ENCODE results near the gene TGFBR1.

The TGFBR1 gene

DNA sequence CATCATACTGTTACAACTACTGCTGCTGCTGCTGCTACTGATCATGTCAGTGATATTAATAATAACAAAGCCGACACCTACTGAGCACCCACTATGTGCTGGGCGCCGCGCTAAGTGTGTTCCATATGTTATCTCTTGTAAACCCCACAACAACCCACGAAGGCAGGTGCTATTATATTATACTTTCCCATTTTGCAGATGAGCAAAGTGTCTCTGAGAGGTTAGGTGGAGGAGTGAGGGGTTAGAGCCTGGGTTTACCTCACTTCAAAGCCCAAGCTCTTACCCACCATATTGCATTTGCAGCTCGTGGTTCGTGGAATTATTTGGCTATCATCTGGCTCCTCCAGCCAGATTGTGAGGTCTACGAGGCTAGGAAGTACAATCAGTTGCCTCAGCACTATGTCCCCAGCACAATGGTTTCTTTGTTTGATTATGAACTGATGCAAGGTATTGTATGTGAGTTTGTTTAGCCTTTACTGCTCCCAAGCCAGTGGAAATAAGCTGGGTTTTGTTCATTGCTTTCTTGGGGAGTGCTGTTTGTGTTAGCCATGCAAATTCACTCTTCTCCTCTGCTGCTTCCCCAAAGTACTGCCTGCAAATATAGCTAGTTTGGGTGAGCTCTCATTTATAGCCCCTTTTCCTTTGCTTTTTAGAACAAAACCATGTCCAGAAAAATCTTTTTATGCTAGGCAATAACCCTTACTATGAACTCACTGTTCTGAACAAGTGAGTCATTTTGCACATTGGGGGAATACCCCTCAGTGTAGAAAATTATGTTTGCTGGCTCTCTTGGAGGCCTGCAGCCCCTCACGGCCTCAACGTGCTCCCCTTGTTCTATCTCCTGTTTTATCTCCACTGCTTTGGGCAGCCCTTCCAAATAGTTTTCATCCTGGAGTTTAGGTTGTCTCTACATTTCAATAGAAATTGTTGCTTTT is 68.9 kb downstream of the TGFBR1 start:
- Histone ChIP-seq H3K36me3 (ENCODE audit: control insufficient read depth, low read length) (no peaks in the 10 kb centered on the region), H3K9me3 (ENCODE audit: control insufficient read depth, insufficient read depth, low read length) (no peaks in the 10 kb centered on the region), H3K4me1 (ENCODE audit: control insufficient read depth, low read length) (peaks cover 39% of the 10 kb centered on the region), H3K79me2 (ENCODE audit: control insufficient read depth, low read length) (no peaks in the 10 kb centered on the region), H3F3A (ENCODE audit: control insufficient read depth, insufficient read depth) (no peaks in the 10 kb centered on the region), H3K27me3 (ENCODE audit: control insufficient read depth, low read length) (no peaks in the 10 kb centered on the region), H3K4me2 (ENCODE audit: low read length) (no peak overlapping the region), H3K9me2 (replicated peaks; ENCODE audit: control insufficient read depth, low read length) (no peaks in the 10 kb centered on the region), H3K27ac (ENCODE audit: low read depth, low read length) (no peak overlapping the region), H4K20me1 (ENCODE audit: control insufficient read depth, insufficient read depth, low read depth, low read length) (no peaks in the 10 kb centered on the region), H3K4me3 (ENCODE audit: low read length) (no peak overlapping the region)
- no peak for TF ChIP-seq EZH2phosphoT487 (IDR thresholded peaks at IDR 0.05; ENCODE audit: borderline replicate concordance, low read length)
- no peak for TF ChIP-seq CTCF (IDR thresholded peaks at IDR 0.05; ENCODE audit: low read depth, low read length, poor library complexity, severe bottlenecking)

GRCh38 chr9:99176527-99177013 is 71.7 kb downstream of the TGFBR1 start:
- Histone ChIP-seq H3K36me3 (ENCODE audit: control insufficient read depth, low read length) (no peaks in the 10 kb centered on the region), H3K9me2 (replicated peaks; ENCODE audit: control insufficient read depth, low read length) (no peaks in the 10 kb centered on the region), H3K4me1 (ENCODE audit: control insufficient read depth, low read length) (peaks cover 51% of the 10 kb centered on the region), H3K27me3 (ENCODE audit: control insufficient read depth, low read length) (no peaks in the 10 kb centered on the region), H3K4me3 (ENCODE audit: low read length) (0 out of 2 replicates have a peak overlapping the region, but pooled peaks have one; percentile 7), H3K9me3 (ENCODE audit: control insufficient read depth, insufficient read depth, low read length) (no peaks in the 10 kb centered on the region), H3F3A (ENCODE audit: control insufficient read depth, insufficient read depth) (no peaks in the 10 kb centered on the region), H3K4me2 (ENCODE audit: low read length) (peak overlapping the region; percentile 25), H4K20me1 (ENCODE audit: control insufficient read depth, insufficient read depth, low read depth, low read length) (no peaks in the 10 kb centered on the region), H3K79me2 (ENCODE audit: control insufficient read depth, low read length) (no peaks in the 10 kb centered on the region), H3K27ac (ENCODE audit: low read depth, low read length) (peak overlapping the region; percentile 33)
- TF ChIP-seq CTCF (IDR thresholded peaks at IDR 0.05; ENCODE audit: low read depth, low read length, poor library complexity, severe bottlenecking) (no peak), EZH2phosphoT487 (IDR thresholded peaks at IDR 0.05; ENCODE audit: borderline replicate concordance, low read length) (no peak)

GRCh38 chr9:99177576-99178366 is 72.9 kb downstream of the TGFBR1 start:
- H3K9me3 ChIP-seq (ENCODE audit: control insufficient read depth, insufficient read depth, low read length), result no peaks in the 10 kb centered on the region
- no peak for TF ChIP-seq CTCF (IDR thresholded peaks at IDR 0.05; ENCODE audit: low read depth, low read length, poor library complexity, severe bottlenecking)
- TF ChIP-seq EZH2phosphoT487 (IDR thresholded peaks at IDR 0.05; ENCODE audit: borderline replicate concordance, low read length), result no peak
- no peaks in the 10 kb centered on the region for H3K36me3 ChIP-seq (ENCODE audit: control insufficient read depth, low read length)
- H3K79me2 ChIP-seq (ENCODE audit: control insufficient read depth, low read length), result no peaks in the 10 kb centered on the region
- peaks cover 63% of the 10 kb centered on the region for H3K4me1 ChIP-seq (ENCODE audit: control insufficient read depth, low read length)
- H3K27ac ChIP-seq (ENCODE audit: low read depth, low read length), result 0 out of 2 replicates have a peak overlapping the region, but pooled peaks have one; percentile 19
- no peak overlapping the region for H3K4me3 ChIP-seq (ENCODE audit: low read length)
- no peaks in the 10 kb centered on the region for H3F3A ChIP-seq (ENCODE audit: control insufficient read depth, insufficient read depth)
- H3K27me3 ChIP-seq (ENCODE audit: control insufficient read depth, low read length), result no peaks in the 10 kb centered on the region
- H4K20me1 ChIP-seq (ENCODE audit: control insufficient read depth, insufficient read depth, low read depth, low read length), result no peaks in the 10 kb centered on the region
- H3K9me2 ChIP-seq (replicated peaks; ENCODE audit: control insufficient read depth, low read length), result no peaks in the 10 kb centered on the region
- no peak overlapping the region for H3K4me2 ChIP-seq (ENCODE audit: low read length)

Measured in DOHH2 (cell line).